Stomach (tissue), 9 donors: Measurements from ENCODE around the gene RUFY4. TPM values are rescaled to one million over a fixed set of nuclear protein-coding genes. Genes with fewer than 3 reads are reported as not detected.

Source experiments
- DNase-seq, 2 donors: peaks; one replicate each; pipeline versions ENCODE4 v3.0.0 to v3.0.0-alpha.2; 2013 to 2019
- H3K27ac ChIP-seq, 5 donors: fragments of 200-600 bp in 4 of 5; sonication (generic) in 4 of 5; one replicate each; pipeline ENCODE4 v1.5.1; 2013 to 2019; ENCODE audit warnings: mild to moderate bottlenecking in 1 of 5, moderate library complexity in 1 of 5
- H3K27me3 ChIP-seq, 3 donors: fragments of 200-600 bp; sonication (generic); one replicate each; pipeline ENCODE4 v1.5.1; 2017 to 2019; ENCODE audit warnings: mixed run types in 1 of 3
- H3K36me3 ChIP-seq, 4 donors: fragments of 200-600 bp; sonication (generic); 1 replicate in 3 of 4; 2 replicates in 1 of 4; pipeline ENCODE4 v1.5.1; 2016 to 2019
- H3K4me1 ChIP-seq, 4 donors: fragments of 200-600 bp; sonication (generic); one replicate each; pipeline ENCODE4 v1.5.1; 2016 to 2019
- H3K4me3 ChIP-seq, 4 donors: fragments of 200-600 bp; sonication (generic) in 3 of 4; one replicate each; pipeline ENCODE4 v1.5.1; 2016 to 2019; ENCODE audit warnings: mild to moderate bottlenecking in 1 of 4
- H3K9me3 ChIP-seq, 4 donors: fragments of 200-600 bp; sonication (generic); one replicate each; pipeline ENCODE4 v1.5.1; 2016 to 2019
- EP300 ChIP-seq: sonication (generic); formaldehyde crosslinking; IDR thresholded peaks from one replicate; pipeline ENCODE4 v1.6.1; 2017; ENCODE audit warnings: antibody characterized with exemption
- POLR2A ChIP-seq, 4 donors: fragments of 450-650 bp; IDR thresholded peaks; one replicate each; pipeline ENCODE4 v1.6.1; 2016; ENCODE audit warnings: antibody characterized with exemption in 4 of 4, control low read depth in 2 of 4, mild to moderate bottlenecking in 1 of 4, moderate library complexity in 1 of 4
- POLR2AphosphoS5 ChIP-seq, 3 donors: sonication (generic); formaldehyde crosslinking; IDR thresholded peaks; one replicate each; pipeline ENCODE4 v1.6.1; 2016; ENCODE audit warnings: antibody characterized with exemption in 3 of 3
- WGBS, 5 donors: extraction: QIAGEN DNeasy Blood & Tissue Kit in 3 of 5; methylation state at CpG; one replicate each; pipeline versions ENCODE4 v1.1.5 to v1.1.7; 2013 to 2018; 5-methylcytosine and 5-hydroxymethylcytosine counted together
- intact Hi-C: fragments of 100-400 bp; cut with DNase I; formaldehyde crosslinking; loops from one replicate; pipeline ENCODE4 v1.15.1; 2023; ENCODE audit warnings: low total_unique reads
- polyA plus RNA-seq, 3 donors: library from polyadenylated mRNA; stranded (reverse); fragments of 200-250 nt; gene quantifications; one replicate each; pipeline ENCODE4 v1.2.3, GENCODE V29; 2013
- total RNA-seq, 5 donors: library from RNA; depleted of rRNA; stranded (reverse); fragments of >200 nt; gene quantifications; one replicate each; pipeline versions ENCODE4 v1.1.0 to v1.2.3, GENCODE V29; 2014 to 2016
- TF ChIP-seq, protein P1 (sequence below), 7 experiments: fragments of 450-650 bp in 4 of 7; fragments of 200-600 bp in 3 of 7; sonication (generic) in 3 of 7; IDR thresholded peaks; one replicate each; pipeline ENCODE4 v1.5.1; 2016 to 2019; ENCODE audit warnings: antibody characterized with exemption in 7 of 7, control low read depth in 2 of 7, mild to moderate bottlenecking in 1 of 7
- donor health status: healthy with polysubstance abuse.
- donor health status: Bipolar disorder and iron deficiency.
- donor health status: healthy.

The RUFY4 gene
- total and polyA plus RNA-seq, 8 donors = 0.12 to 0.43 TPM; not detected in 6

DNA sequence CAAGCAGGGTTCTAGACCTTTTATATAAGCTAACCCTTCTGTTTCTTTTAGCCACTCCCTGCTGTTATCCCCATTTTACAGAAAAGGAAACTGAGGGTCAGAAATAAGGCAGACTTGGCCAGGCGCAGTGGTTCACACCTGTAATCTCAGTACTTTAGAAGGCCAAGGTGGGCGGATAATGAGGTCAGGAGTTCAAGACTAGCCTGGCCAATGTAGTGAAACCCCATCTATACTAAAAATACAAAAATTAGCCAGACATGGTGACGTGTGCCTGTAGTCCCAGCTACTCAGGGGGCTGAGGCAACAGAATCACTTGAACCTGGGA is 14.3 kb downstream of the RUFY4 start:
- 75 to 87% (median 77%) methylated on average over 3 of the region's 3 CpGs for WGBS, 5 donors
- intact Hi-C loops = no loop called here

DNA sequence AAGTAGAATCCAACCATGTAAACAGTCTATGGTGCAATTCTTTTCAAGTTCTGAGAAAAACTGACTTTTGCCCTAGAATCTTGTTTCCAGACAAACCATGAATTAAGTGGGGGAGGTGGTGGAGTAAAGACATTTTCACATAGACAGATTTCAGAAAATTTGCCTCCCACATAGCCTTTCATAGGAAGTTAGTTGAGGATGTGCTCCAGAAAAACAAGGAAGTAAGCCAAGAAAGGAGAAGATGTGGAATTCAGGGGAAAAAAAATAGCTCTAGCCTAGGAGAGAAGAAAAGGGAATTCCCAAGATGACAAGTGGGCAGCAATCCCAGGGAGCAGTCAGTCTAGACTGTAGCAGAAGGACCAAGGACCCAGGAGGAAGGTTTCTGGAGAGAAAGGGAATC is 17.4 kb downstream of the RUFY4 start:
- Histone ChIP-seq H3K27me3 (peaks cover 0 to 15% (median 0%) of the 10 kb centered on the region in 3 donors), H3K4me1 (no peaks in the 10 kb centered on the region), H3K27ac (no peak overlapping the region), H3K36me3 (no peaks in the 10 kb centered on the region), H3K9me3 (peaks cover 0 to 24% (median 12%) of the 10 kb centered on the region in 4 donors), H3K4me3 (no peak overlapping the region)
- no peak for DNase-seq
- intact Hi-C loops = no loop called here
- TF ChIP-seq POLR2AphosphoS5 (IDR thresholded peaks at IDR 0.05) = no peak
- TF ChIP-seq EP300 = no peak
- no peak for TF ChIP-seq POLR2A (IDR thresholded peaks at IDR 0.05)
- TF ChIP-seq, protein P1, sequence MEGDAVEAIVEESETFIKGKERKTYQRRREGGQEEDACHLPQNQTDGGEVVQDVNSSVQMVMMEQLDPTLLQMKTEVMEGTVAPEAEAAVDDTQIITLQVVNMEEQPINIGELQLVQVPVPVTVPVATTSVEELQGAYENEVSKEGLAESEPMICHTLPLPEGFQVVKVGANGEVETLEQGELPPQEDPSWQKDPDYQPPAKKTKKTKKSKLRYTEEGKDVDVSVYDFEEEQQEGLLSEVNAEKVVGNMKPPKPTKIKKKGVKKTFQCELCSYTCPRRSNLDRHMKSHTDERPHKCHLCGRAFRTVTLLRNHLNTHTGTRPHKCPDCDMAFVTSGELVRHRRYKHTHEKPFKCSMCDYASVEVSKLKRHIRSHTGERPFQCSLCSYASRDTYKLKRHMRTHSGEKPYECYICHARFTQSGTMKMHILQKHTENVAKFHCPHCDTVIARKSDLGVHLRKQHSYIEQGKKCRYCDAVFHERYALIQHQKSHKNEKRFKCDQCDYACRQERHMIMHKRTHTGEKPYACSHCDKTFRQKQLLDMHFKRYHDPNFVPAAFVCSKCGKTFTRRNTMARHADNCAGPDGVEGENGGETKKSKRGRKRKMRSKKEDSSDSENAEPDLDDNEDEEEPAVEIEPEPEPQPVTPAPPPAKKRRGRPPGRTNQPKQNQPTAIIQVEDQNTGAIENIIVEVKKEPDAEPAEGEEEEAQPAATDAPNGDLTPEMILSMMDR (IDR thresholded peaks at IDR 0.05) = no peak

More for the DNA sequence above, 14.3 kb downstream of the RUFY4 start:
- Histone ChIP-seq H3K4me1 (no peaks in the 10 kb centered on the region), H3K36me3 (no peaks in the 10 kb centered on the region), H3K9me3 (peaks cover 0 to 24% (median 12%) of the 10 kb centered on the region in 4 donors), H3K27me3 (peaks cover 0 to 4% (median 0%) of the 10 kb centered on the region in 3 donors), H3K27ac (no peak overlapping the region), H3K4me3 (no peak overlapping the region)
- TF ChIP-seq, protein P1 (IDR thresholded peaks at IDR 0.05) = no peak
- no peak for TF ChIP-seq POLR2A (IDR thresholded peaks at IDR 0.05)
- no peak for TF ChIP-seq POLR2AphosphoS5 (IDR thresholded peaks at IDR 0.05)
- no peak for TF ChIP-seq EP300
- DNase-seq = no peak

DNA sequence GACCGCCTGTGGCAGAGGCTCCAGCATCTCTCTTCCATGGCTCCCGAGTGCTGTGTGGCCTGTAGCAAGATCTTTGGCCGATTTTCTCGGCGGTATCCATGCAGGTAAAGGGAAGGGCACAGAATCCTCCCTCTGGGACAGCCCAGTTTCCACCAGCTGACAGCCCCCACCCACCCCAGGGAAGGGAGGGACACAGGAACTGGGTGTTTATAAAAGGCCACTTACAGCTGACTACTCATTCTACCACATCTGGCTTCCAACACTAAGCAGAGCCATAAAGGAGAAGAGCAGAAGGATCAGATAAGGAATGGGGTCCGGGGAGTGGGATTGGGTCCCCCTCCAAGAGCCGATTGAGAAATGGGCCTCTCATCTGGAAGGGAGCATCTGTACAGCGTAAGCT is 20.2 kb downstream of the RUFY4 start:
- no peaks in the 10 kb centered on the region for H3K36me3 ChIP-seq
- no peaks in the 10 kb centered on the region for H3K4me1 ChIP-seq
- no peak overlapping the region for H3K4me3 ChIP-seq
- TF ChIP-seq EP300 (no peak), POLR2AphosphoS5 (IDR thresholded peaks at IDR 0.05) (no peak), POLR2A (IDR thresholded peaks at IDR 0.05) (no peak)
- TF ChIP-seq, protein P1 (IDR thresholded peaks at IDR 0.05) = no peak
- intact Hi-C loops = no loop called here
- WGBS, 5 donors = 58 to 84% (median 76%) methylated on average over 8 of the region's 8 CpGs
- no peak overlapping the region for H3K27ac ChIP-seq
- no peak for DNase-seq
- H3K27me3 ChIP-seq = peaks cover 0 to 18% (median 0%) of the 10 kb centered on the region in 3 donors
- peaks cover 0 to 24% (median 12%) of the 10 kb centered on the region in 4 donors for H3K9me3 ChIP-seq

DNA sequence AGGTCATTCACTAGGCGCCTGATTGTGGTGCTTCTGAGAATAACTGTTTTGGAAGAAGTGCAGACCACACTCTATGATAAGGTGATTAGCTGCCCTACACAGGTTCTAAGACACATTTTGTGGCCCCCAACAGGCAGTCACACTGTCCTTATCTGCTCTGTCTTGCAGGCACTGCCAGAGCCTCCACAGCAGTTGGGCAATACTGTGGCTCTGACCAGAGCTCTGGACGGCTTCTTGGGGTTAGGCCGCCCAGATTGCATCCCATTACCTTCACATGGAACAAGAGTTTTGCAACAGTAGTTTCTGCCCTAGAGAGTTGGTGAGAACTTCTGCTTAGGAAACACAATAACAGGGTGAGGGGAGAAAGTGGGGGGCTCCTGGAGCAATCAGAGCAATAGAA is 22.7 kb downstream of the RUFY4 start:
- H3K4me1 ChIP-seq = no peaks in the 10 kb centered on the region
- 81 to 91% (median 86%) methylated on average over 3 of the region's 3 CpGs for WGBS, 5 donors
- intact Hi-C loops = no loop called here

More for the DNA sequence above, 22.7 kb downstream of the RUFY4 start:
- TF ChIP-seq, protein P1 (IDR thresholded peaks at IDR 0.05) = no peak
- TF ChIP-seq POLR2A (IDR thresholded peaks at IDR 0.05) (no peak), EP300 (no peak), POLR2AphosphoS5 (IDR thresholded peaks at IDR 0.05) (no peak)
- Histone ChIP-seq H3K27ac (no peak overlapping the region), H3K9me3 (peaks cover 0 to 9% (median 6%) of the 10 kb centered on the region in 4 donors), H3K36me3 (no peaks in the 10 kb centered on the region), H3K4me3 (no peak overlapping the region), H3K27me3 (peaks cover 0 to 18% (median 0%) of the 10 kb centered on the region in 3 donors)
- DNase-seq = no peak
